PC-9 (cell line): ENCODE results near the gene TM2D1.

Experiments used
- CTCF ChIP-seq: fragments of 200-600 bp; sonication (generic); conservative IDR thresholded peaks from 2 replicates; pipeline ENCODE4 v1.6.1; 2017; ENCODE audit warnings: mixed run types, antibody characterized with exemption, mild to moderate bottlenecking, moderate library complexity
- EZH2 ChIP-seq: fragments of 200-600 bp; sonication (generic); IDR thresholded peaks from 2 replicates; pipeline ENCODE4 v1.8.0; 2017; ENCODE audit warnings: antibody characterized with exemption, low read depth

DNA sequence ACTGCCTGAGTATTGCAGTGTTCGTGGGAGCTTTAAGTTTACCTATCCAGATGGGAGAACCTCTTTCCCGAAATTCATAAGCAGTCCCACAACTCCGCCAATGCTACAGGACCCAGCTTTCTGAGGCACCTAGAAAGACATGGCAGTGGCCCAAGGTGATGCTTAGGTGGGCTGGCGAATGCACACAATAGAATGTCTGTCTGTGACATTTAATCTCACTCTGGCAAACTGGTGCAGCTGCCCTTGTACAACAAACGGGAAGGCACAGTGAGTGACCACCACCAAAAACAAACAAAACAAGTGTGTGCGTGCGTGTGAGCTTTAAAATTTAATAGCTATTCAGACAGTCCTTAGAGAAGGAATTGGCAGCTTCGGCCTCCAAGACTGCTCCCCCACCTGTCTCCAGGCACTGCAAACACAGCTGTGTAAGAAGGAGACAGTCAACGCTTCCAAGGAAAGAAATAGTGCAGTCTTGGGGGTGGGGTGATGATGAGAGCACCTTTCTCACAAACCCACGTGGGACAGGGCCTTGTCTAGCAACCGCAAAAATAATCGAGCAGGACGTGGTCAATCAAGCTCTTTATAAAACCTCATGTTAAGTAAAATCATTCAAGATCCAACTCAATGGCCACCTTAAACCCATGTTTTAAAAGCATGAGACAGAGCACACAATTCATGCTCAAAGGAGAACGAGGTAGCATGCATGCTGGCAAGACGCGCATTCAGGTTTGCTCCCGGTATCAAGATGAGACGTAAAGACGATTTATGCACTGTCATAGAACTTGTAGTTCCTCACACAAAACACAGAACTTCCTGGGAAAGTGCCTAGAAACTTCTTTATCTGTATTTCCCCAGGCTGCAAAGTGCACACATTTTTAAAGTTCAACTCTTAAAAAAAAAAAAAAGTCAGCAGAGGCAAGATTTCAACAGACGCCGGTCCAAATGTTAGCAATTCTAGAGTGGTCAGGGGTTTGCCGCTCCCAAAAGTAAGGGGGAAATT lies 84.1 kb downstream of the TM2D1 start:
- TF ChIP-seq CTCF (no peak), EZH2 (no peak)
